GM12878 (cell line): ENCODE data around the gene RAB43. TPM values are rescaled to one million over a fixed set of nuclear protein-coding genes. Genes with fewer than 3 reads are reported as not detected.

ENCODE experiments used
- CBX3 ChIP-seq: fragments of 200-600 bp; sonication (generic); IDR thresholded peaks from 2 replicates; pipeline ENCODE4 v1.6.1; 2016; ENCODE audit warnings: low read depth, borderline replicate concordance
- CEBPB ChIP-seq, 2 experiments: fragments of 150-350 bp in 1 of 2; IDR thresholded peaks; 2 replicates each; pipeline ENCODE4 v1.6.1; 2012 to 2014; ENCODE audit warnings: low read depth in 2 of 2, low read length in 2 of 2, borderline replicate concordance in 1 of 2, inconsistent platforms in 1 of 2
- EGR1 ChIP-seq, 2 experiments: IDR thresholded peaks; 1 replicate in 1 of 2; 2 replicates in 1 of 2; pipeline ENCODE4 v1.6.1; 2011 to 2012; ENCODE audit warnings: low read depth in 2 of 2, low read length in 2 of 2, borderline replicate concordance in 1 of 2, mild to moderate bottlenecking in 1 of 2, moderate library complexity in 1 of 2
- FOXM1 ChIP-seq: IDR thresholded peaks from 2 replicates; pipeline ENCODE4 v1.6.1; 2012; ENCODE audit warnings: low read depth, mild to moderate bottlenecking, inconsistent platforms, low read length, moderate library complexity
- HDAC2 ChIP-seq: fragments of 200-600 bp; sonication (generic); IDR thresholded peaks from 2 replicates; pipeline ENCODE4 v1.6.1; 2017
- HDAC6 ChIP-seq: fragments of 200-600 bp; sonication (generic); IDR thresholded peaks from one replicate; pipeline ENCODE4 v1.8.0; 2017; ENCODE audit warnings: antibody characterized with exemption; ENCODE audit not compliant: unreplicated experiment
- KLF5 ChIP-seq: fragments of 450-650 bp; IDR thresholded peaks from 2 replicates; pipeline ENCODE4 v1.6.1; 2014; ENCODE audit warnings: mild to moderate bottlenecking; ENCODE audit not compliant: partially characterized antibody
- LARP7 ChIP-seq: fragments of 450-650 bp; IDR thresholded peaks from 2 replicates; pipeline ENCODE4 v1.6.1; 2017; ENCODE audit warnings: mild to moderate bottlenecking
- MTA2 ChIP-seq: fragments of 450-650 bp; IDR thresholded peaks from 2 replicates; pipeline ENCODE4 v1.6.1; 2016; ENCODE audit warnings: low read depth, mild to moderate bottlenecking, moderate library complexity
- NFXL1 ChIP-seq: fragments of 450-650 bp; IDR thresholded peaks from 2 replicates; pipeline ENCODE4 v1.6.1; 2017; ENCODE audit warnings: antibody characterized with exemption, mild to moderate bottlenecking, borderline replicate concordance
- RBBP5 ChIP-seq: fragments of 200-600 bp; sonication (generic); conservative IDR thresholded peaks from 2 replicates; pipeline ENCODE4 v1.6.1; 2016
- REST ChIP-seq: IDR thresholded peaks from 2 replicates; pipeline ENCODE4 v1.6.1; 2012; ENCODE audit warnings: mild to moderate bottlenecking, low read depth, low read length
- RFX5 ChIP-seq: IDR thresholded peaks from 2 replicates; pipeline ENCODE4 v1.6.1; 2011; ENCODE audit warnings: low read depth, low read length, improper control_type of control experiment
- SMARCA5 ChIP-seq: fragments of 450-650 bp; IDR thresholded peaks from 2 replicates; pipeline ENCODE4 v1.6.1; 2017; ENCODE audit warnings: mild to moderate bottlenecking
- SRF ChIP-seq, 2 experiments: IDR thresholded peaks; 2 replicates each; pipeline ENCODE4 v1.6.1; 2011; ENCODE audit warnings: low read depth in 2 of 2, low read length in 2 of 2, mild to moderate bottlenecking in 1 of 2, moderate library complexity in 1 of 2
- STAT1 ChIP-seq: fragments of 450-650 bp; conservative IDR thresholded peaks from 2 replicates; pipeline ENCODE4 v1.6.1; 2014; ENCODE audit warnings: antibody characterized with exemption, mild to moderate bottlenecking
- YBX1 ChIP-seq: fragments of 450-650 bp; IDR thresholded peaks from 2 replicates; pipeline ENCODE4 v1.6.1; 2016; ENCODE audit warnings: antibody characterized with exemption
- ZBTB33 ChIP-seq: fragments of 450-650 bp; IDR thresholded peaks from 2 replicates; pipeline ENCODE4 v1.6.1; 2017; ENCODE audit warnings: mild to moderate bottlenecking
- ZBTB40 ChIP-seq: fragments of 450-650 bp; IDR thresholded peaks from 2 replicates; pipeline ENCODE4 v1.6.1; 2016; ENCODE audit warnings: mild to moderate bottlenecking, moderate library complexity, borderline replicate concordance
- ZZZ3 ChIP-seq: IDR thresholded peaks from 2 replicates; pipeline ENCODE4 v1.6.1; 2011; ENCODE audit warnings: low read depth; ENCODE audit not compliant: control insufficient read depth, insufficient read length
- polyA plus RNA-seq, 11 experiments: library from polyadenylated mRNA; depleted of rRNA in 4 of 11; unstranded in 6 of 11; stranded (reverse) in 5 of 11; fragments of >200 nt; fragmentation: Nextera tagmentation in 4 of 11; fragmentation: Illumina TruSeq in 1 of 11; extraction: Ambion mirVana in 4 of 11; extraction: Trizol in 1 of 11; gene quantifications; 1 replicate in 1 of 11; 2 replicates in 10 of 11; pipeline versions ENCODE4 v1.2.1 to v1.2.3, GENCODE V29; 2011 to 2016; ENCODE audit warnings: inconsistent platforms in 2 of 11, missing spikeins in 2 of 11, low read depth in 1 of 11
- total RNA-seq, 4 experiments: library from RNA; depleted of rRNA in 3 of 4; stranded (reverse); fragments of >200 nt in 3 of 4; fragmentation: Illumina TruSeq in 1 of 4; extraction: Trizol in 1 of 4; gene quantifications; 2 replicates each; pipeline versions ENCODE4 v1.2.1 to v1.2.3, GENCODE V29; 2013 to 2021

The RAB43 gene
- total and polyA plus RNA-seq, 10 of the 15 experiments (the other 5 are each of a cell fraction or from before 2014, with no cell fraction given), result 0.08 to 14.0 (median 4.0) TPM

- peak; percentile 63 for TF ChIP-seq LARP7
- TF ChIP-seq NFXL1, result no peak
- TF ChIP-seq HDAC2, result 0 out of 2 replicates have a peak, but pooled peaks have one; percentile 77
- TF ChIP-seq YBX1, result no peak
- TF ChIP-seq ZZZ3, result no peak
- TF ChIP-seq RBBP5, result 0 out of 2 replicates have a peak, but pooled peaks have one; percentile 81
- TF ChIP-seq CEBPB (IDR thresholded peaks at IDR 0.05; ENCODE audit: borderline replicate concordance in 1 of 2, low read depth in 2 of 2, low read length in 2 of 2), result no peak
- TF ChIP-seq STAT1, result peak; percentile 95; the same call in 1 of the 2 replicates
- TF ChIP-seq FOXM1, result peak; percentile 60
- TF ChIP-seq KLF5, result peak; percentile 86
- peak; percentile 79 for TF ChIP-seq MTA2
- TF ChIP-seq CBX3, result no peak
- peak; percentile 100 for TF ChIP-seq ZBTB40
- peak; percentile 13; the same call in 1 of the 2 replicates for TF ChIP-seq RFX5
- TF ChIP-seq ZBTB33, result peak; percentile 35; the same call in 1 of the 2 replicates
- TF ChIP-seq EGR1 (IDR thresholded peaks at IDR 0.05; ENCODE audit: borderline replicate concordance in 1 of 2, low read depth in 2 of 2, low read length in 2 of 2), result peak in 1 of 2 experiments; percentile 68; a peak in 1 of 3 replicates
- TF ChIP-seq HDAC6, result no peak
- peak in 1 of 2 experiments; percentile 78; a peak in 1 of 4 replicates for TF ChIP-seq SRF (IDR thresholded peaks at IDR 0.05; ENCODE audit: low read depth in 2 of 2, low read length in 2 of 2)
- 0 out of 2 replicates have a peak, but pooled peaks have one; percentile 3 for TF ChIP-seq REST
- TF ChIP-seq SMARCA5, result 0 out of 2 replicates have a peak, but pooled peaks have one; percentile 37
Measured at GRCh38 chr3:129160891-129161859, 39.6 kb upstream of the RAB43 start, which contains the start of gene ISY1 (continued).
